Progenitor cell of endocrine pancreas (in vitro differentiated cells): ENCODE data around the gene FIG4. TPM values are rescaled to one million over a fixed set of nuclear protein-coding genes. Genes with fewer than 3 reads are reported as not detected.

ENCODE experiments used
- DNase-seq: peaks from one replicate; pipeline ENCODE4 v3.0.0; 2021; ENCODE audit warnings: low spot score; ENCODE audit not compliant: unreplicated experiment
- H3K27ac Mint-ChIP-seq: 2 replicates; pipeline ENCODE4 v1.8.0; 2021; ENCODE audit warnings: mild to moderate bottlenecking, moderate library complexity, mixed read lengths
- H3K27me3 Mint-ChIP-seq: 2 replicates; pipeline ENCODE4 v1.8.0; 2021; ENCODE audit warnings: mixed read lengths
- H3K36me3 Mint-ChIP-seq: 2 replicates; pipeline ENCODE4 v1.8.0; 2022; ENCODE audit warnings: mixed read lengths; ENCODE audit not compliant: insufficient read depth
- H3K4me1 Mint-ChIP-seq: 2 replicates; pipeline ENCODE4 v1.8.0; 2021; ENCODE audit warnings: low read depth, mixed read lengths
- H3K4me3 Mint-ChIP-seq: 2 replicates; pipeline ENCODE4 v1.8.0; 2021; ENCODE audit warnings: low read depth, mild to moderate bottlenecking, moderate library complexity, mixed read lengths
- H3K9me3 Mint-ChIP-seq: 2 replicates; pipeline ENCODE4 v1.8.0; 2021; ENCODE audit warnings: low read depth, mixed read lengths
- CTCF ChIP-seq: fragments of 200-600 bp; sonication (generic); IDR thresholded peaks from one replicate; pipeline ENCODE4 v1.5.0; 2021; ENCODE audit warnings: antibody characterized with exemption, mild to moderate bottlenecking; ENCODE audit not compliant: unreplicated experiment
- total RNA-seq: library from RNA; stranded (reverse); gene quantifications from 2 replicates; pipeline ENCODE4 v1.2.1, GENCODE V29; 2021

Gene FIG4
- total RNA-seq, 1 donor from 2014 or later = 30.0 TPM

- peaks cover 19% of the 10 kb centered on the region for H3K9me3 Mint-ChIP-seq
- no peaks in the 10 kb centered on the region for H3K4me1 Mint-ChIP-seq
- no peak for DNase-seq
- peaks cover 21% of the 10 kb centered on the region for H3K36me3 Mint-ChIP-seq
- no peak overlapping the region for H3K4me3 Mint-ChIP-seq
- H3K27me3 Mint-ChIP-seq = no peaks in the 10 kb centered on the region
- H3K27ac Mint-ChIP-seq = no peak overlapping the region
- TF ChIP-seq CTCF = no peak
These were observed 143.7 kb downstream of the FIG4 start for GRCh38 chr6:109834595-109835437.

GRCh38 chr6:109840034-109840433 lies 148.9 kb downstream of the FIG4 start:
- TF ChIP-seq CTCF = no peak
- Mint-ChIP-seq H3K36me3 (no peaks in the 10 kb centered on the region), H3K4me3 (no peak overlapping the region), H3K9me3 (peaks cover 4% of the 10 kb centered on the region), H3K4me1 (no peaks in the 10 kb centered on the region), H3K27me3 (no peaks in the 10 kb centered on the region), H3K27ac (no peak overlapping the region)
- DNase-seq = no peak

- no peak overlapping the region for H3K27ac Mint-ChIP-seq
- no peaks in the 10 kb centered on the region for H3K36me3 Mint-ChIP-seq
- H3K4me3 Mint-ChIP-seq = no peak overlapping the region
- no peaks in the 10 kb centered on the region for H3K4me1 Mint-ChIP-seq
- no peak for DNase-seq
- no peaks in the 10 kb centered on the region for H3K27me3 Mint-ChIP-seq
- no peak for TF ChIP-seq CTCF
- H3K9me3 Mint-ChIP-seq = peaks cover 4% of the 10 kb centered on the region
These were observed 149.7 kb downstream of the FIG4 start for GRCh38 chr6:109840796-109841195.

- no peak overlapping the region for H3K4me3 Mint-ChIP-seq
- peaks cover 4% of the 10 kb centered on the region for H3K9me3 Mint-ChIP-seq
- no peak for DNase-seq
- no peaks in the 10 kb centered on the region for H3K36me3 Mint-ChIP-seq
- no peak overlapping the region for H3K27ac Mint-ChIP-seq
- no peaks in the 10 kb centered on the region for H3K4me1 Mint-ChIP-seq
- no peak for TF ChIP-seq CTCF
- no peaks in the 10 kb centered on the region for H3K27me3 Mint-ChIP-seq
These were observed 150.8 kb downstream of the FIG4 start for GRCh38 chr6:109841869-109842268.

- Mint-ChIP-seq H3K36me3 (no peaks in the 10 kb centered on the region), H3K4me3 (no peak overlapping the region), H3K27ac (no peak overlapping the region)
These were observed 161.6 kb downstream of the FIG4 start for GRCh38 chr6:109852713-109853112.

More at GRCh38 chr6:109852713-109853112, 161.6 kb downstream of the FIG4 start:
- no peak for DNase-seq
- H3K27me3 Mint-ChIP-seq = peaks cover 3% of the 10 kb centered on the region
- H3K4me1 Mint-ChIP-seq = no peaks in the 10 kb centered on the region
- no peak for TF ChIP-seq CTCF
- peaks cover 4% of the 10 kb centered on the region for H3K9me3 Mint-ChIP-seq
